ENCODE measurements around the gene ADAMTSL5.

Gene ADAMTSL5

GRCh38 chr19:1474765-1475351 is 38.0 kb downstream of the ADAMTSL5 start:
- H3K4me1 ChIP-seq (ENCODE audit: control insufficient read depth, insufficient read depth, low read length, unreplicated experiment) = peaks cover 2% of the 10 kb centered on the region
- H3K27ac ChIP-seq (ENCODE audit: low read depth, low read length) = no peak overlapping the region
- H2AFZ ChIP-seq (ENCODE audit: low read length, unreplicated experiment) = no peak overlapping the region
- peaks cover 14% of the 10 kb centered on the region for H3K79me2 ChIP-seq (ENCODE audit: control insufficient read depth, insufficient read depth, low read length, unreplicated experiment)
- H3K4me3 ChIP-seq (ENCODE audit: low read depth, low read length) = no peak overlapping the region
- H3K27me3 ChIP-seq (ENCODE audit: insufficient read depth, low read length) = no peaks in the 10 kb centered on the region
- no peaks in the 10 kb centered on the region for H3K36me3 ChIP-seq (ENCODE audit: insufficient read depth, low read length)

- H3K27me3 ChIP-seq (ENCODE audit: insufficient read depth, low read length) = no peaks in the 10 kb centered on the region
- no peak overlapping the region for H3K27ac ChIP-seq (ENCODE audit: low read depth, low read length)
- H3K4me3 ChIP-seq (ENCODE audit: low read depth, low read length) = no peak overlapping the region
- peaks cover 14% of the 10 kb centered on the region for H3K79me2 ChIP-seq (ENCODE audit: control insufficient read depth, insufficient read depth, low read length, unreplicated experiment)
- no peaks in the 10 kb centered on the region for H3K36me3 ChIP-seq (ENCODE audit: insufficient read depth, low read length)
- no peak overlapping the region for H2AFZ ChIP-seq (ENCODE audit: low read length, unreplicated experiment)
- H3K4me1 ChIP-seq (ENCODE audit: control insufficient read depth, insufficient read depth, low read length, unreplicated experiment) = peaks cover 2% of the 10 kb centered on the region
Observed at GRCh38 chr19:1474011-1474764, 38.6 kb downstream of the ADAMTSL5 start.

- H3K4me3 ChIP-seq (ENCODE audit: low read depth, low read length) = no peak overlapping the region
- H2AFZ ChIP-seq (ENCODE audit: low read length, unreplicated experiment) = no peak overlapping the region
- peaks cover 2% of the 10 kb centered on the region for H3K4me1 ChIP-seq (ENCODE audit: control insufficient read depth, insufficient read depth, low read length, unreplicated experiment)
- no peak overlapping the region for H3K27ac ChIP-seq (ENCODE audit: low read depth, low read length)
- no peaks in the 10 kb centered on the region for H3K27me3 ChIP-seq (ENCODE audit: insufficient read depth, low read length)
- H3K79me2 ChIP-seq (ENCODE audit: control insufficient read depth, insufficient read depth, low read length, unreplicated experiment) = peaks cover 10% of the 10 kb centered on the region
- no peaks in the 10 kb centered on the region for H3K36me3 ChIP-seq (ENCODE audit: insufficient read depth, low read length)
Observed at GRCh38 chr19:1473085-1473851, 39.6 kb downstream of the ADAMTSL5 start.

GRCh38 chr19:1472231-1473084 is 40.4 kb downstream of the ADAMTSL5 start:
- H3K27ac ChIP-seq (ENCODE audit: low read depth, low read length) = no peak overlapping the region
- H3K4me1 ChIP-seq (ENCODE audit: control insufficient read depth, insufficient read depth, low read length, unreplicated experiment) = peaks cover 2% of the 10 kb centered on the region
- no peaks in the 10 kb centered on the region for H3K27me3 ChIP-seq (ENCODE audit: insufficient read depth, low read length)

GRCh38 chr19:1471515-1472160 is 41.2 kb downstream of the ADAMTSL5 start:
- Histone ChIP-seq H2AFZ (ENCODE audit: low read length, unreplicated experiment) (no peak overlapping the region), H3K36me3 (ENCODE audit: insufficient read depth, low read length) (no peaks in the 10 kb centered on the region), H3K27ac (ENCODE audit: low read depth, low read length) (no peak overlapping the region), H3K27me3 (ENCODE audit: insufficient read depth, low read length) (no peaks in the 10 kb centered on the region), H3K79me2 (ENCODE audit: control insufficient read depth, insufficient read depth, low read length, unreplicated experiment) (peaks cover 4% of the 10 kb centered on the region), H3K4me3 (ENCODE audit: low read depth, low read length) (no peak overlapping the region; the same call in 1 of the 2 replicates), H3K4me1 (ENCODE audit: control insufficient read depth, insufficient read depth, low read length, unreplicated experiment) (peaks cover 2% of the 10 kb centered on the region)

More at GRCh38 chr19:1472231-1473084, 40.4 kb downstream of the ADAMTSL5 start:
- H3K79me2 ChIP-seq (ENCODE audit: control insufficient read depth, insufficient read depth, low read length, unreplicated experiment) = peaks cover 4% of the 10 kb centered on the region
- H2AFZ ChIP-seq (ENCODE audit: low read length, unreplicated experiment) = no peak overlapping the region
- H3K4me3 ChIP-seq (ENCODE audit: low read depth, low read length) = no peak overlapping the region
- H3K36me3 ChIP-seq (ENCODE audit: insufficient read depth, low read length) = no peaks in the 10 kb centered on the region

GRCh38 chr19:1471010-1471514 is 41.8 kb downstream of the ADAMTSL5 start:
- Histone ChIP-seq H3K4me1 (ENCODE audit: control insufficient read depth, insufficient read depth, low read length, unreplicated experiment) (peaks cover 2% of the 10 kb centered on the region), H2AFZ (ENCODE audit: low read length, unreplicated experiment) (no peak overlapping the region), H3K4me3 (ENCODE audit: low read depth, low read length) (peak overlapping the region; percentile 80), H3K79me2 (ENCODE audit: control insufficient read depth, insufficient read depth, low read length, unreplicated experiment) (peaks cover 8% of the 10 kb centered on the region), H3K36me3 (ENCODE audit: insufficient read depth, low read length) (no peaks in the 10 kb centered on the region), H3K27me3 (ENCODE audit: insufficient read depth, low read length) (no peaks in the 10 kb centered on the region), H3K27ac (ENCODE audit: low read depth, low read length) (no peak overlapping the region)

GRCh38 chr19:1470305-1471009 is 42.4 kb downstream of the ADAMTSL5 start:
- Histone ChIP-seq H3K4me1 (ENCODE audit: control insufficient read depth, insufficient read depth, low read length, unreplicated experiment) (peaks cover 2% of the 10 kb centered on the region), H3K27me3 (ENCODE audit: insufficient read depth, low read length) (no peaks in the 10 kb centered on the region), H3K27ac (ENCODE audit: low read depth, low read length) (peak overlapping the region; percentile 9; the same call in 1 of the 2 replicates), H3K4me3 (ENCODE audit: low read depth, low read length) (peak overlapping the region; percentile 80), H3K79me2 (ENCODE audit: control insufficient read depth, insufficient read depth, low read length, unreplicated experiment) (peaks cover 8% of the 10 kb centered on the region), H3K36me3 (ENCODE audit: insufficient read depth, low read length) (no peaks in the 10 kb centered on the region), H2AFZ (ENCODE audit: low read length, unreplicated experiment) (no peak overlapping the region)

GRCh38 chr19:1470055-1470304 is 42.8 kb downstream of the ADAMTSL5 start:
- H3K79me2 ChIP-seq (ENCODE audit: control insufficient read depth, insufficient read depth, low read length, unreplicated experiment) = peaks cover 8% of the 10 kb centered on the region
- H3K27ac ChIP-seq (ENCODE audit: low read depth, low read length) = peak overlapping the region; percentile 9; the same call in 1 of the 2 replicates
- no peak overlapping the region for H2AFZ ChIP-seq (ENCODE audit: low read length, unreplicated experiment)
- H3K27me3 ChIP-seq (ENCODE audit: insufficient read depth, low read length) = no peaks in the 10 kb centered on the region
- peak overlapping the region; percentile 80 for H3K4me3 ChIP-seq (ENCODE audit: low read depth, low read length)
- no peaks in the 10 kb centered on the region for H3K36me3 ChIP-seq (ENCODE audit: insufficient read depth, low read length)
- peaks cover 2% of the 10 kb centered on the region for H3K4me1 ChIP-seq (ENCODE audit: control insufficient read depth, insufficient read depth, low read length, unreplicated experiment)

GRCh38 chr19:1469255-1470054 is 43.4 kb downstream of the ADAMTSL5 start:
- Histone ChIP-seq H3K36me3 (ENCODE audit: insufficient read depth, low read length) (no peaks in the 10 kb centered on the region), H3K79me2 (ENCODE audit: control insufficient read depth, insufficient read depth, low read length, unreplicated experiment) (peaks cover 8% of the 10 kb centered on the region), H3K27me3 (ENCODE audit: insufficient read depth, low read length) (no peaks in the 10 kb centered on the region), H3K4me1 (ENCODE audit: control insufficient read depth, insufficient read depth, low read length, unreplicated experiment) (peaks cover 2% of the 10 kb centered on the region), H3K27ac (ENCODE audit: low read depth, low read length) (0 out of 2 replicates have a peak overlapping the region, but pooled peaks have one; percentile 9), H2AFZ (ENCODE audit: low read length, unreplicated experiment) (no peak overlapping the region), H3K4me3 (ENCODE audit: low read depth, low read length) (peak overlapping the region; percentile 81)
